Islet precursor cell (in vitro differentiated cells): Measurements from ENCODE around the gene AGAP2.

ENCODE experiments used
- DNase-seq: peaks from one replicate; pipeline ENCODE4 v3.0.0-alpha.2; 2018

The AGAP2 gene

GRCh38 chr12:57767305-57767698, 28.8 kb upstream of the AGAP2 start:
- DNase-seq: no peak

- peak; percentile 72 for DNase-seq
These were observed 28.1 kb upstream of the AGAP2 start, which contains the start of gene CYP27B1 for GRCh38 chr12:57766464-57767304. CYP27B1 (minus strand) TSS chr12:57767078; CDS start chr12:57767041, 37 bp downstream.

- peak; percentile 68 for DNase-seq
These were observed 27.3 kb upstream of the AGAP2 start for GRCh38 chr12:57765698-57766463.

- peak; percentile 83 for DNase-seq
These were observed 26.6 kb upstream of the AGAP2 start for GRCh38 chr12:57765003-57765697.

- no peak for DNase-seq
These were observed 26.1 kb upstream of the AGAP2 start for GRCh38 chr12:57764662-57765002.

GRCh38 chr12:57763881-57764661, 25.5 kb upstream of the AGAP2 start:
- DNase-seq: peak; percentile 50

- no peak for DNase-seq
These were observed 23.9 kb upstream of the AGAP2 start for GRCh38 chr12:57762463-57762862.

GRCh38 chr12:57761391-57761998, 23.0 kb upstream of the AGAP2 start:
- DNase-seq: no peak

GRCh38 chr12:57760347-57760982, 21.9 kb upstream of the AGAP2 start:
- DNase-seq: peak; percentile 73

GRCh38 chr12:57759360-57759980, 20.9 kb upstream of the AGAP2 start:
- peak; percentile 60 for DNase-seq

GRCh38 chr12:57758552-57759359, 20.2 kb upstream of the AGAP2 start:
- peak; percentile 52 for DNase-seq

- DNase-seq: no peak
These were observed 19.2 kb upstream of the AGAP2 start for GRCh38 chr12:57757771-57758170.

- DNase-seq: peak; percentile 88
These were observed 18.1 kb upstream of the AGAP2 start for GRCh38 chr12:57756406-57757341.

- peak; percentile 79 for DNase-seq
These were observed 17.2 kb upstream of the AGAP2 start for GRCh38 chr12:57755454-57756372.

- DNase-seq: peak; percentile 62
These were observed 16.6 kb upstream of the AGAP2 start for GRCh38 chr12:57755194-57755453.

- DNase-seq: peak; percentile 85
These were observed 16.1 kb upstream of the AGAP2 start, which contains the start of gene MARCHF9 for GRCh38 chr12:57754411-57755193. MARCHF9 (plus strand) TSS chr12:57755103; CDS start chr12:57755529, 426 bp downstream.

- DNase-seq: no peak
These were observed 15.3 kb upstream of the AGAP2 start for GRCh38 chr12:57753756-57754337.
